Activated CD4-positive, alpha-beta T cell treated with anti-CD3 and anti-CD28 coated beads for 1 hour (primary cell): ENCODE measurements around the gene CLDN15.
"Not testable (repeated sequence)": the region's sequence is repeated elsewhere in the genome, so short reads cannot be mapped to it uniquely, and the experiment has no call there.

ENCODE experiments used
- DNase-seq: peaks from one replicate; pipeline ENCODE4 v3.0.0-alpha.2; 2020

The CLDN15 gene

DNA sequence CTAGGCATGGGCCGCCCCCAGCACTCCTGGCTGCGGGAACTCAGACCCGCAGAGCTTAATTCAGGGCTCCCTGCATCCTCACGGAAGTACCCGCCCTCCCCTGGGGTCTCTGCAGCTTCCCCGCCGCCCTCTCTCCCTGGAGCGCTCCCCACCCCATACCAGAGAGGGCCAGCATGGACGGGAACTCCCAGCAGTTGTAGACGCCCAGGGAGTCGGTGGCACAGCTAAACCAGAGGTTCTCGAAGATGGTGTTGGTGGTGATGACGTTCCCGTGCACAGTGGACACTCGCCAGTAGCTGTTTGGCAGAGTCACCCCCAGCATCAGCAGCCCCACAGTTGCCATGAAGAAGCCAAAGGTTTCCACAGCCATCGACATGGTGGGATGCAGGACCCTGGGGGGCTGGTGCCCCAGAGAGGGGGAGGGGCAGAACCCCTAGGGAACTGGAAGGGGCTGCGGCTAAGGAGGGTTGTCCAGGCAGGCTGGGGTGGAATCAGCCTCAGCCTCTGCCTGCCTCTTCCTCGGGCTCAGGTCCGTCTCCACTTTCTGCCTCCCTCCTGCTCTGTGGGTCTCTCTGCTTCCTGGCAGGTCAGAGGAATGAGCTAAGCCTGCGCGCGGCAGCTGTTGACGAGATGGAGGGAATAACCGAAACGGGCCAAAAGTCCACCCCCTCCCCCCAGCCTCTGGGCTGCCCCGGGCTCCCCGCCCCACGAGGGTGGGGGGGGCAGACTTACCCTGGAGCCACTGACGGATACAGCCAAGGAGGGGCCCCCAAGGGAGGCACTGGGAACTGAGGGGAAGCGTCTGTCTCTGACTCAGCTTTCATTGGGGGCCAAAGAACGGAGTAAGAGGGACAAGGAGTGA lies at the start of gene CLDN15:
TSS of gene CLDN15 (minus strand) at position 597 of the 862 bp plus-strand sequence. CDS start at position 376, 221 bp downstream.
- no peak for DNase-seq

DNA sequence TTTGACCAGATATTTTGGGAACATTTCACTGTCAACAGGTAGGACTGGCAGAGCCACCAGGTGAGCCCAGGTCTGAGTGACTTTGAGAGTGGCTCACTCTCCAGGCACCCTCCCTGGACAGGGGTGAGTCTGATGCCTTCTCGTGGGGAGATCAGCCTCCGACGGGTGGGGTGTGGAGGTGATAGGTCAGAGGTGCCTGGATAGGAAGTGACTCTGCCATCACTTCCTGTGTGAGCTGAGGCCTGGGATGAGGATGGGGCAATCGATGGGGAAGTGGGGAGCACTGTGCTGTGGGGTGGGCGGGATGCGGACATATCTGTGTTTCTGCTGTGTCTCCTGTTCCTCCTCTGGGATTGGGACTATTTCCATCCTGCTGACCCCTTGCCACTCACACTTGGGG lies 49.4 kb upstream of the CLDN15 start:
- no peak for DNase-seq

DNA sequence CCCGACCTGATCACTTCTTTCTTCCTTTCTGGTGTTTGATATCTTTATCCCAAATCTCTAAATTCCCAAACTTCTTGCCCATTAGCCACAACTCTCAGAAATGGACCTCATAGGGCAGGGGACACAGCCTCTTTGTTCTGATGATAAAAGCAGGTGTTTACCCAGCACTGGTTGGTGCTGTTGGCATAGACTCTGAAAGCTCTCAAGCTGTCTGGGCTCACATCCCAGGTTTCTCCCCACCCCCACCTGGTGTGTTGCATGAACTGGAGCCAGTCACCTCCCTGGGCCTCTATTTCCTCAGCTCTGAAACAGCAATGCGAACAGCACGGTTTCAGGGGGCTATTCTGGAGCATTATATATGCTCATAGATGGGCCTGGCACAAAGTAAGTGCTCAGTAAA lies 48.3 kb upstream of the CLDN15 start:
- DNase-seq = not testable (repeated sequence)

GRCh38 chr7:101285171-101285570 lies 47.6 kb upstream of the CLDN15 start:
- DNase-seq = no peak

- DNase-seq = not testable (repeated sequence)
These were observed 43.3 kb upstream of the CLDN15 start for GRCh38 chr7:101280912-101281311.

- DNase-seq = no peak
These were observed 41.1 kb upstream of the CLDN15 start for GRCh38 chr7:101278461-101279292.

- no peak for DNase-seq
These were observed 39.6 kb upstream of the CLDN15 start for GRCh38 chr7:101277155-101277554.

DNA sequence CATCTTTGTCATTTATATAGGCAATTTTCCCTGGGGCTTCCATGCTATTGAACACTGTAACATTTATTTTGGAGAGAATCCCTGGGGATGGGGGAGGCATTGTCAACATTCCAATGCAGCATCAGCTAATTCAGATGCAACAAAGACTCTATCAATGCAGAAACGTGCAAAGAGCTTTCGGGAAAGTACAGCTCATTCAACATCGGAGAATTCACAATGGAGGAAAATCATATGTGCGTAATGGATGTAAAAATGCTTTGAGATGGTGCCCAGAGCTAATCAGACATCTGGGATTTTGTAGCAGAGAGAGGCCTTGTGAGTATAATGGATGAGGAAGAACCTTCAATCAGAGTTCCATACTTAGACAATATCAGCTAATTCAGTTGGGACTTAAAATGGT lies 35.6 kb upstream of the CLDN15 start:
- DNase-seq = no peak

GRCh38 chr7:101271021-101271420 lies 33.4 kb upstream of the CLDN15 start:
- no peak for DNase-seq

- no peak for DNase-seq
These were observed 32.1 kb upstream of the CLDN15 start for GRCh38 chr7:101269664-101270063.

DNA sequence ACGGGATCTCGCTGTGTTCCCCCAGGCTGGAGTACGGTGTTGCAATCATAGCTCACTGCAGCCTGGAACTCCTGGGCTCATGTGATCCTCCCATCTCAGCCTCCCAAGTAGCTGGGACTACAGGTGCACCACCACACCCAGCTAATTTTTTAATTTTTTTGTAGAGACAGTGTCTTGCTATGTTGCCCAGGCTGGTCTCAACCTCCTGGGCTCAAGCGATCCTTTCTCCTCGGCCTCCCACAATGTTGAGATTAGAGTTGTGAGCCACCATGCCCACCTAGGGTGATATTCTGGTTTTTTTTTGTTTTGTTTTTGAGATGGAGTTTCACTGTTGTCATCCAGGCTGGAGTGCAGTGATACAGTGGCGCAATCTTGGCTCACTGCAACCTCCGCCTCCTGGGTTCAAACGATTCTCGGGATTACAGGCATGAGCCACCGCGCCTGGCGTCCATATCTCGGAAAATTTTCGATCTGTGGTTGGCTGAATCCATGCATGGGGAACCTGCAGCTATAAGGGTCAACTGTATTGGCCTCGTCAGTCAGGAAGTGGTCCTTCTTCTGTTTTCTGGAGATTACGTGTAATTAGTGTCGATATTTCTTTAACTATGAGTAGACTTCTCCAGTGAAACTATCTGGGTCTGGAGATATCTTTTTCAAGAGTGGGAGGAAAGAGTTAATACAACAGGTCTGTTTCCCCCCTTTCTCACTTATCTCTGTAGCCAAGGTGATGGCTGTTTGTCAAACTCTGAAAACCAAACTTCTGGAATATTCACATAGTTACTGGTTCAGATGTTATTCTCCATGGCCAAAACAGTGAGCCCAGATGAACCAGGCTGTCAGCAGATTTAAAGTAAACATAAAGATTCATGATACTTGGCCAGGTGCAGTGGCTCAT lies 28.3 kb upstream of the CLDN15 start:
- no peak for DNase-seq

- not testable (repeated sequence) for DNase-seq
These were observed 26.6 kb upstream of the CLDN15 start for GRCh38 chr7:101264102-101264706.

DNA sequence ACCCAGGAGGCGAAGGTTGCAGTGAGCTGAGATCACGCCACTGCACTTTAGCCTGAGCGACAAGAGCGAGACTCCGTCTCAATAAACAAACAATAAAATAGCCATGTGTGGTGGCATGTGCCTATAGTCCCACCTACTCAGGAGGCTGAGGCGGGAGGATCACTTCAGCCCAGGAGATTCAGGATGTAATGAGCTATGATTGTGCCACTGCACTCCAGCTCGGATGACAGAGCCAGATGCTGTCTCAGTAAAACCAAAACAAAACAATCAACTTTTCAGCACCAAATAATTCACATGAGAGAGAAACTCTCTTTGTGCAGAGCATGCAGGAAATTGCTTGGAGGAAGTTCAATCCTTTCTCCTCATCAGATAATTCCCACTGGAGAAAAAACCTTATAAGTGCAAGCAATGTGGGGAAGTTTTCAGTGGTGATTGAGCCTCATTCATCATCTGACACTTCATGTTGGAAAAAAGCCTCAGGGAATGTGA lies 20.7 kb upstream of the CLDN15 start:
- no peak for DNase-seq

DNA sequence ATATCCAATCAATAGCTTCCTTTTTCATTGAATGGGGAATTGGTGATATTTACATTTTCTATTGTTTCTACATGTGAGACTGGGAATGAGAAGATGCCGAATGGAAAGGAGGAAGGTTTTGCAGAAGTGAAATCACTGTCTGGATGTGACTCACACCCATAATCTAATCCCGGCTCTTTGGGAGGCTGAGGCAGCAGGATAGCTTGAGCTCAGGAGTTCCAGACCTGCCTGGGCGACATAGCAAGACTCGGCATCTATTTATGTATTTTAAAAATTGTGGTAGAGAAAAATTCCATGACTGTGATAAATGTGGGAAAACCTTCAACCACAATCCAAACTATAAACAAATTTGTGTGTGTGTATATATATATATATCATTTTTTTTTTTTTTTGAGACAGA lies 18.2 kb upstream of the CLDN15 start:
- no peak for DNase-seq

- not testable (repeated sequence) for DNase-seq
These were observed 15.6 kb upstream of the CLDN15 start for GRCh38 chr7:101253199-101253598.

DNA sequence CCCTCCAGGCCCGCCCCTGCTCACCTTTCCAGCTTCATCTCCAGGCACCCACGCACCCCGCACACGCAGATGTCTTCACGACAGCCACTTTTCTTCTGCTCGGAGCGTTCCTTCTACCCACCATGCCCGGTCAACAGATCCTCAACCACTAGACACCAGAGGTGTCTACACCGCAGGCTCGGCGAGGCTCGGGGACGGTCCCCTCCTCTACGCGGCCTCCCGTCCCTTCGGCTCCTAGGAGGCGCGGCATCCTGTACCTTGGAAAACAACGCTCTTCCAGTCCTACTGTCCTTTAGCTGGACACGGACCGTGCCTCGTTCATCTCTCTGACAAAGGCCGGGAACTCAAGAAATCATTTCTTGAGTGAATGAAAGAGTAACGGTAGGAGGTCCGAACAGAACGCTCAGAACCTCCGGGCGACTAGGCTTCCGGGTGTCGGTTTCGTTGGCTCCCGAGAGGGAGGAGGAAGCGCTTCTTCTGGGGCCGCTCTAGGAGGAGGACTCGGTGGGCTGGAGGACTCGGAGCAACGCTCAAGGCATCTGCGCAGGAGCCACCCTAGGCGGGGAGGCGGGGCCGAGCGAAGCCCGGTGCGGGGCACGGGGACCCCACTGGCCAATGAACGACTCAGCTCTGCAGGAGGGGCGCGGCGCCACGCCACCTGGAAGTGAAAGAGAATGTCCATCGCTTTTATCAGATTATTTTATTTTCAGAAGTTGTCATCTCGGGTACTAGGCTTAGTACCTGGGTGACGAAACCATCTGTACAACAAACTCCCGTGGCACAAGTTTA lies 14.5 kb upstream of the CLDN15 start:
- DNase-seq = peak; percentile 96

- DNase-seq = no peak
These were observed 12.7 kb upstream of the CLDN15 start for GRCh38 chr7:101250324-101250723.

GRCh38 chr7:101248276-101248675 lies 10.7 kb upstream of the CLDN15 start:
- DNase-seq = no peak

GRCh38 chr7:101245147-101245668 lies 7.6 kb upstream of the CLDN15 start:
- no peak for DNase-seq

- DNase-seq = peak; percentile 85
These were observed 7.0 kb upstream of the CLDN15 start, which contains the start of gene FIS1 for GRCh38 chr7:101244375-101245146. Gene FIS1 (minus strand): TSS chr7:101245081. CDS start chr7:101245004, 77 bp downstream.
